ENCODE data around the gene PPARA.

The PPARA gene

DNA sequence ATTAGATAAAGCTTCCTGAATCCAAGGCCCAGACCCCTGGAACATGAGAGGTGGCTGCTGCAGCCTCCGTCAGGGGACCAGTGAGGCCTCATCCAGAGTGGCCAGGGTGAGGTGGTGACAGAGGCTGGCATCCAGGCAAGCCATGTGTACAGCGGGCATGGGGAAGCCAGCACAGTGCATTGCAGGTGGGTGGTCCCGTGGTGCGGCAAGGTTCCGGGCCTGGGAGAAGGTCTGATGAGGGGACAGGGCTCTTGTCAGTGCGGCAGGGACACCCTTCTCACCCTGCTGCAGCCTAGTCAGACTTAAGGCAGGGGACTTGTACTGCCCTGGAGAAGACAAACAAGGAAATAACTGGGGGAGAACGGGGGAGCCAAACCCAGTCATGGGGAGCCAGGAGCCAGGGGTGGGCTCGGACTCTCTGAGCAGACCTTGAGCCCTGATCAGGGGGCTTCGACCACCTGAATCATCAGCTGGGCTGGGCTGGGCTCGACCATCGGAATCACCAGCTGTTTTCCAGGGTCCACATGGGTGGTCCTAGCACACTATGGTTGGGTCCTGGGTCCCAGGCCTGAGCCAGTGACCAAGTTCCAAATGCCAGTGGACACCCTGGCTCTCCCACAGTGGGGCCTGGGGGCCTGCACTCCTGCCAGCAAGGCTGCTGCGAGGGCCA, 122.6 kb downstream of the PPARA start:
- Histone ChIP-seq H3K36me3 (ENCODE audit: control insufficient read depth in 4 of 4, insufficient read depth in 4 of 4, low read length in 3 of 4) (peaks cover 10 to 47% (median 38%) of the 10 kb centered on the region in 4 experiments), H3K4me3 (ENCODE audit: control insufficient read depth in 1 of 7, extremely low read depth in 1 of 7, insufficient read depth in 4 of 7, low read depth in 2 of 7, low read length in 6 of 7) (no peak overlapping the region), H3K9me3 (ENCODE audit: control extremely low read depth in 1 of 5, control insufficient read depth in 4 of 5, insufficient read depth in 2 of 5, low read depth in 1 of 5, low read length in 4 of 5) (peaks cover 0 to 4% (median 0%) of the 10 kb centered on the region in 5 experiments), H3K4me1 (ENCODE audit: control extremely low read depth in 1 of 4, control insufficient read depth in 4 of 4, insufficient read depth in 4 of 4, low read length in 3 of 4) (peaks cover 0 to 5% (median 5%) of the 10 kb centered on the region in 4 experiments), H3K27me3 (replicated peaks in 2 of 5; ENCODE audit: control insufficient read depth in 4 of 5, insufficient read depth in 5 of 5, low read length in 4 of 5) (no peaks in the 10 kb centered on the region), H3K27ac (ENCODE audit: insufficient read depth in 1 of 2, low read depth in 1 of 2, low read length in 2 of 2, poor library complexity in 1 of 2, severe bottlenecking in 2 of 2) (no peak overlapping the region)
- ChIA-PET CTCF (interaction anchor here (1.0 to 2.4 kb wide), 2 partner anchors 11 to 28 kb away, joined by 3 to 6 read pairs; no protein-coding TSS in a partner anchor), POLR2A (no interaction called here)
- WGBS (ENCODE audit: insufficient coverage): 94% methylated on average over 10 of the region's 12 CpGs
- no peak for DNase-seq

GRCh38 chr22:46273432-46274148, 123.3 kb downstream of the PPARA start:
- WGBS (ENCODE audit: insufficient coverage): 98% methylated on average over 11 of the region's 12 CpGs
- CTCF ChIA-PET: interaction anchor here (2.4 kb wide), 1 partner anchor 12 kb away, joined by 6 read pairs; no protein-coding TSS in a partner anchor

GRCh38 chr22:46274381-46274780, 124.1 kb downstream of the PPARA start:
- Histone ChIP-seq H3K27me3 (replicated peaks in 2 of 5; ENCODE audit: control insufficient read depth in 4 of 5, insufficient read depth in 5 of 5, low read length in 4 of 5) (no peaks in the 10 kb centered on the region), H3K36me3 (ENCODE audit: control insufficient read depth in 4 of 4, insufficient read depth in 4 of 4, low read length in 3 of 4) (peaks cover 12 to 61% (median 52%) of the 10 kb centered on the region in 4 experiments), H3K4me3 (ENCODE audit: control insufficient read depth in 1 of 7, extremely low read depth in 1 of 7, insufficient read depth in 4 of 7, low read depth in 2 of 7, low read length in 6 of 7) (no peak overlapping the region), H3K4me1 (ENCODE audit: control extremely low read depth in 1 of 4, control insufficient read depth in 4 of 4, insufficient read depth in 4 of 4, low read length in 3 of 4) (no peaks in the 10 kb centered on the region), H3K27ac (ENCODE audit: insufficient read depth in 1 of 2, low read depth in 1 of 2, low read length in 2 of 2, poor library complexity in 1 of 2, severe bottlenecking in 2 of 2) (no peak overlapping the region), H3K9me3 (ENCODE audit: control extremely low read depth in 1 of 5, control insufficient read depth in 4 of 5, insufficient read depth in 2 of 5, low read depth in 1 of 5, low read length in 4 of 5) (peaks cover 0 to 4% (median 0%) of the 10 kb centered on the region in 5 experiments)
- DNase-seq: no peak
- WGBS (ENCODE audit: insufficient coverage): 98% methylated on average over 8 of the region's 8 CpGs
- ChIA-PET CTCF (no interaction called here), POLR2A (no interaction called here)

More at GRCh38 chr22:46273432-46274148, 123.3 kb downstream of the PPARA start:
- Histone ChIP-seq H3K27ac (ENCODE audit: insufficient read depth in 1 of 2, low read depth in 1 of 2, low read length in 2 of 2, poor library complexity in 1 of 2, severe bottlenecking in 2 of 2) (no peak overlapping the region), H3K36me3 (ENCODE audit: control insufficient read depth in 4 of 4, insufficient read depth in 4 of 4, low read length in 3 of 4) (peaks cover 10 to 54% (median 45%) of the 10 kb centered on the region in 4 experiments), H3K27me3 (replicated peaks in 2 of 5; ENCODE audit: control insufficient read depth in 4 of 5, insufficient read depth in 5 of 5, low read length in 4 of 5) (no peaks in the 10 kb centered on the region), H3K4me3 (ENCODE audit: control insufficient read depth in 1 of 7, extremely low read depth in 1 of 7, insufficient read depth in 4 of 7, low read depth in 2 of 7, low read length in 6 of 7) (no peak overlapping the region), H3K9me3 (ENCODE audit: control extremely low read depth in 1 of 5, control insufficient read depth in 4 of 5, insufficient read depth in 2 of 5, low read depth in 1 of 5, low read length in 4 of 5) (peaks cover 0 to 4% (median 0%) of the 10 kb centered on the region in 5 experiments), H3K4me1 (ENCODE audit: control extremely low read depth in 1 of 4, control insufficient read depth in 4 of 4, insufficient read depth in 4 of 4, low read length in 3 of 4) (no peaks in the 10 kb centered on the region)
- POLR2A ChIA-PET: no interaction called here
- no peak for DNase-seq

DNA sequence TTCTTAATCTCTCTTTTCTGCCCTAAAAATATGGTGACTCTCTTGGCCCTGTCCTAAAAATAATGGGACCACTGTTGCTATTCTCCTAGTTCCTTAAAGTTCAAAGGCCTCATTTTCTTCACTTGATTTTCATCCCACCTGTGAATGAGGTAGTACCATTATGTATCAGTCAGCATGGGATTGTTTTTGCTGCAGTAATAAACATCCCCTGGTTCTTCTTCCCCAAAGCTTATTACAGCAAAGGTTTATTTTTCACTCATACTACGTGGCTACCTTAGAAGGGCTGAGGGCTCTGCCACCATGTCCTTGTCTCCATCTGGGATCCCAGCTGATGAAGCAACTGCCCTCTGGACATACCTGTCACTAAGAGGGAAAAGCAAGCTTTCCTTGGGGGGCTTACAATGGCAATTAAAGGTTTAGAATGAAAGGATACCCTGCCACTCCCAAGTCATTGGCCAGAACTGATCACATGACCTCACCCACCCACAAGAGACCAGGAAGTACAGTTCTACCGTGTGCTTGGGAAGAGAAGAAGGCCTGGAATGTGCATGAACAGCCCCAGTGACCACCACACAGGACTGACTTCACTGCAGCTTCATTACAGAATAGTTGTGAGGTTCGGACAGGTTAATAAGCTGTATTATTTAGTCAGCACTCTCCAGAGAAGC, 125.3 kb downstream of the PPARA start:
- Histone ChIP-seq H3K4me3 (ENCODE audit: control insufficient read depth in 1 of 7, extremely low read depth in 1 of 7, insufficient read depth in 4 of 7, low read depth in 2 of 7, low read length in 6 of 7) (no peak overlapping the region), H3K27ac (ENCODE audit: insufficient read depth in 1 of 2, low read depth in 1 of 2, low read length in 2 of 2, poor library complexity in 1 of 2, severe bottlenecking in 2 of 2) (no peak overlapping the region), H3K27me3 (replicated peaks in 2 of 5; ENCODE audit: control insufficient read depth in 4 of 5, insufficient read depth in 5 of 5, low read length in 4 of 5) (no peaks in the 10 kb centered on the region), H3K4me1 (ENCODE audit: control extremely low read depth in 1 of 4, control insufficient read depth in 4 of 4, insufficient read depth in 4 of 4, low read length in 3 of 4) (no peaks in the 10 kb centered on the region), H3K9me3 (ENCODE audit: control extremely low read depth in 1 of 5, control insufficient read depth in 4 of 5, insufficient read depth in 2 of 5, low read depth in 1 of 5, low read length in 4 of 5) (peaks cover 0 to 4% (median 0%) of the 10 kb centered on the region in 5 experiments), H3K36me3 (ENCODE audit: control insufficient read depth in 4 of 4, insufficient read depth in 4 of 4, low read length in 3 of 4) (peaks cover 15 to 71% (median 60%) of the 10 kb centered on the region in 4 experiments)
- POLR2A ChIA-PET: interaction anchor here (0.6 kb wide), 1 partner anchor 10 kb away, joined by 3 read pairs; no protein-coding TSS in a partner anchor
- 74% methylated on average over 2 of the region's 3 CpGs for WGBS (ENCODE audit: insufficient coverage)
- CTCF ChIA-PET: interaction anchor here (1.0 to 1.2 kb wide), 2 partner anchors 11 to 40 kb away, joined by 3 read pairs; no protein-coding TSS in a partner anchor
- no peak for DNase-seq

- DNase-seq: no peak
- CTCF ChIA-PET: interaction anchor here (0.6 to 1.0 kb wide), 2 partner anchors 8 to 39 kb away, joined by 3 read pairs; partner anchors contain the start of gene TTC38
- no peaks in the 10 kb centered on the region for H3K4me1 ChIP-seq (ENCODE audit: control extremely low read depth in 1 of 4, control insufficient read depth in 4 of 4, insufficient read depth in 4 of 4, low read length in 3 of 4)
- H3K4me3 ChIP-seq (ENCODE audit: control insufficient read depth in 1 of 7, extremely low read depth in 1 of 7, insufficient read depth in 4 of 7, low read depth in 2 of 7, low read length in 6 of 7): no peak overlapping the region
- POLR2A ChIA-PET: no interaction called here
- no peaks in the 10 kb centered on the region for H3K27me3 ChIP-seq (replicated peaks in 2 of 5; ENCODE audit: control insufficient read depth in 4 of 5, insufficient read depth in 5 of 5, low read length in 4 of 5)
- no peak overlapping the region for H3K27ac ChIP-seq (ENCODE audit: insufficient read depth in 1 of 2, low read depth in 1 of 2, low read length in 2 of 2, poor library complexity in 1 of 2, severe bottlenecking in 2 of 2)
- H3K9me3 ChIP-seq (ENCODE audit: control extremely low read depth in 1 of 5, control insufficient read depth in 4 of 5, insufficient read depth in 2 of 5, low read depth in 1 of 5, low read length in 4 of 5): peaks cover 0 to 4% (median 0%) of the 10 kb centered on the region in 5 experiments
- peaks cover 15 to 79% (median 65%) of the 10 kb centered on the region in 4 experiments for H3K36me3 ChIP-seq (ENCODE audit: control insufficient read depth in 4 of 4, insufficient read depth in 4 of 4, low read length in 3 of 4)
- 100% methylated on average over 2 of the region's 7 CpGs for WGBS (ENCODE audit: insufficient coverage)
Measured at GRCh38 chr22:46276563-46276962, 126.2 kb downstream of the PPARA start.

GRCh38 chr22:46278656-46279645, 128.6 kb downstream of the PPARA start:
- no peak overlapping the region for H3K4me3 ChIP-seq (ENCODE audit: control insufficient read depth in 1 of 7, extremely low read depth in 1 of 7, insufficient read depth in 4 of 7, low read depth in 2 of 7, low read length in 6 of 7)
- CTCF ChIA-PET: interaction anchor here (1.0 kb wide), 1 partner anchor 9 kb away, joined by 4 read pairs; no protein-coding TSS in a partner anchor
- H3K4me1 ChIP-seq (ENCODE audit: control extremely low read depth in 1 of 4, control insufficient read depth in 4 of 4, insufficient read depth in 4 of 4, low read length in 3 of 4): no peaks in the 10 kb centered on the region
- H3K27ac ChIP-seq (ENCODE audit: insufficient read depth in 1 of 2, low read depth in 1 of 2, low read length in 2 of 2, poor library complexity in 1 of 2, severe bottlenecking in 2 of 2): no peak overlapping the region
- peaks cover 0 to 4% (median 0%) of the 10 kb centered on the region in 5 experiments for H3K9me3 ChIP-seq (ENCODE audit: control extremely low read depth in 1 of 5, control insufficient read depth in 4 of 5, insufficient read depth in 2 of 5, low read depth in 1 of 5, low read length in 4 of 5)
- POLR2A ChIA-PET: interaction anchor here (0.6 kb wide), 1 partner anchor 9 kb away, joined by 3 read pairs; no protein-coding TSS in a partner anchor
- no peak for DNase-seq
- H3K27me3 ChIP-seq (replicated peaks in 2 of 5; ENCODE audit: control insufficient read depth in 4 of 5, insufficient read depth in 5 of 5, low read length in 4 of 5): no peaks in the 10 kb centered on the region
- peaks cover 15 to 81% (median 64%) of the 10 kb centered on the region in 4 experiments for H3K36me3 ChIP-seq (ENCODE audit: control insufficient read depth in 4 of 4, insufficient read depth in 4 of 4, low read length in 3 of 4)
- 94% methylated on average over 19 of the region's 22 CpGs for WGBS (ENCODE audit: insufficient coverage)

All from common myeloid progenitor, CD34-positive (primary cell).